ENCODE results near the gene MMP28.
A peak's percentile ranks its signal among the peaks of the same experiment; 100 is the strongest.

DNA sequence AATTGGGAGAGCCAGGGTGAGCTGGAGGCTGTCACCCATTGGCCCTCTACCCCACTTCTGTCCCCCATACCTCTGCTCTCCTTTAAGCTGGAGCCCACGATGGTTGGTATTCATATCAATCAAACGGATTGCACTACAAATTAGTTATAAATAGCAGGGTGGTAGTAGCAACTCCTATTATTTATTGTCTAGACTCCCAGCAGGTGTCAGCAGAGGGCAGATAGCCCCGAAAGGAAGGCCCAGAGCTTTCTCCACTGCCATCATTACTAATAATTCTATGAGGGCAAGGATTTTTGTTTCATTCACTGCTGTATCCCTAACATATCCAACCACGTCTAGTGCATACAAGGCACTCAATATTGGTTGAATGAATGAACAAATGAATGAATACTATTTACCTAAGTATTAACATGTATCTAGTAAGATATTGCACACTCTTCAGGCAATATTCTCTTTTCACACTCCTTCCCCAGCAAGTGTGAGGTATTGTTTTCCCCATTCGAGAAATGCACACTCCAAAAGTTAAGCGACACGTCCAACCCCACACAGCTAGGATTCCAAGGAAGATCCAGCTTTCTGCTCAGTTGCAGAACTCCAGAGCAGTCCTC lies 28.4 kb downstream of the MMP28 start:
- TF ChIP-seq, protein P1, sequence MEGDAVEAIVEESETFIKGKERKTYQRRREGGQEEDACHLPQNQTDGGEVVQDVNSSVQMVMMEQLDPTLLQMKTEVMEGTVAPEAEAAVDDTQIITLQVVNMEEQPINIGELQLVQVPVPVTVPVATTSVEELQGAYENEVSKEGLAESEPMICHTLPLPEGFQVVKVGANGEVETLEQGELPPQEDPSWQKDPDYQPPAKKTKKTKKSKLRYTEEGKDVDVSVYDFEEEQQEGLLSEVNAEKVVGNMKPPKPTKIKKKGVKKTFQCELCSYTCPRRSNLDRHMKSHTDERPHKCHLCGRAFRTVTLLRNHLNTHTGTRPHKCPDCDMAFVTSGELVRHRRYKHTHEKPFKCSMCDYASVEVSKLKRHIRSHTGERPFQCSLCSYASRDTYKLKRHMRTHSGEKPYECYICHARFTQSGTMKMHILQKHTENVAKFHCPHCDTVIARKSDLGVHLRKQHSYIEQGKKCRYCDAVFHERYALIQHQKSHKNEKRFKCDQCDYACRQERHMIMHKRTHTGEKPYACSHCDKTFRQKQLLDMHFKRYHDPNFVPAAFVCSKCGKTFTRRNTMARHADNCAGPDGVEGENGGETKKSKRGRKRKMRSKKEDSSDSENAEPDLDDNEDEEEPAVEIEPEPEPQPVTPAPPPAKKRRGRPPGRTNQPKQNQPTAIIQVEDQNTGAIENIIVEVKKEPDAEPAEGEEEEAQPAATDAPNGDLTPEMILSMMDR (IDR thresholded peaks at IDR 0.05; ENCODE audit: low read length), result peak; percentile 58; the same call in 1 of the 2 replicates
- no peak for TF ChIP-seq EZH2 (IDR thresholded peaks at IDR 0.05; ENCODE audit: borderline replicate concordance, low read length)
